Neutrophil (primary cell): ENCODE measurements around the gene FBXW7.
"Not testable (repeated sequence)": the region's sequence is repeated elsewhere in the genome, so short reads cannot be mapped to it uniquely, and the experiment has no call there.

Experiments
- H3K27ac ChIP-seq: fragments of 200-600 bp; sonication (generic); 2 replicates; pipeline ENCODE4 v1.5.1; 2016; ENCODE audit warnings: mild to moderate bottlenecking, moderate library complexity
- H3K27me3 ChIP-seq: fragments of 200-600 bp; sonication (generic); 2 replicates; pipeline ENCODE4 v1.6.0; 2016; ENCODE audit warnings: mild to moderate bottlenecking
- H3K36me3 ChIP-seq: fragments of 200-600 bp; sonication (generic); 2 replicates; pipeline ENCODE4 v1.5.1; 2017
- H3K4me1 ChIP-seq, 2 experiments: fragments of 200-600 bp in 1 of 2; sonication (generic) in 1 of 2; 1 replicate in 1 of 2; 2 replicates in 1 of 2; pipeline versions ENCODE4 v1.5.1 to v1.6.1; 2013 to 2016; ENCODE audit warnings: low read depth in 1 of 2, low read length in 1 of 2, mild to moderate bottlenecking in 1 of 2, moderate library complexity in 1 of 2; ENCODE audit not compliant: control insufficient read depth in 1 of 2, insufficient read depth in 1 of 2
- H3K4me3 ChIP-seq, 2 experiments: fragments of 200-600 bp in 1 of 2; sonication (generic) in 1 of 2; 1 replicate in 1 of 2; 2 replicates in 1 of 2; pipeline ENCODE4 v1.5.1; 2013 to 2016; ENCODE audit warnings: low read depth in 1 of 2, low read length in 1 of 2, mild to moderate bottlenecking in 1 of 2, moderate library complexity in 1 of 2
- H3K9me3 ChIP-seq: fragments of 200-600 bp; sonication (generic); 2 replicates; pipeline ENCODE4 v1.5.1; 2016
- CTCF ChIP-seq: fragments of 200-600 bp; sonication (generic); IDR thresholded peaks from 2 replicates; pipeline ENCODE4 v1.5.1; 2016; ENCODE audit warnings: antibody characterized with exemption

FBXW7 gene

GRCh38 chr4:152558396-152558795, 22.5 kb upstream of the FBXW7 start:
- Histone ChIP-seq H3K9me3 (no peaks in the 10 kb centered on the region), H3K27me3 (no peaks in the 10 kb centered on the region), H3K36me3 (no peaks in the 10 kb centered on the region), H3K27ac (no peak overlapping the region), H3K4me1 (peaks cover 15 to 21% of the 10 kb centered on the region in 2 experiments), H3K4me3 (no peak overlapping the region)
- no peak for TF ChIP-seq CTCF

- TF ChIP-seq CTCF = no peak
- Histone ChIP-seq H3K9me3 (no peaks in the 10 kb centered on the region), H3K36me3 (no peaks in the 10 kb centered on the region), H3K27ac (no peak overlapping the region), H3K4me1 (peaks cover 15 to 19% of the 10 kb centered on the region in 2 experiments), H3K27me3 (no peaks in the 10 kb centered on the region), H3K4me3 (no peak overlapping the region)
These were observed 20.9 kb upstream of the FBXW7 start for GRCh38 chr4:152556834-152557233.

GRCh38 chr4:152556283-152556682, 20.4 kb upstream of the FBXW7 start:
- Histone ChIP-seq H3K27ac (no peak overlapping the region), H3K36me3 (no peaks in the 10 kb centered on the region), H3K9me3 (no peaks in the 10 kb centered on the region), H3K4me1 (peaks cover 15 to 19% of the 10 kb centered on the region in 2 experiments), H3K27me3 (no peaks in the 10 kb centered on the region), H3K4me3 (no peak overlapping the region)
- TF ChIP-seq CTCF = no peak

GRCh38 chr4:152554742-152555141, 18.9 kb upstream of the FBXW7 start:
- Histone ChIP-seq H3K9me3 (no peaks in the 10 kb centered on the region), H3K27ac (peak overlapping the region; percentile 45), H3K4me3 (no peak overlapping the region), H3K27me3 (no peaks in the 10 kb centered on the region), H3K36me3 (no peaks in the 10 kb centered on the region), H3K4me1 (peaks cover 15 to 19% of the 10 kb centered on the region in 2 experiments)
- TF ChIP-seq CTCF = no peak

- not testable (repeated sequence) for H3K9me3 ChIP-seq, H3K36me3 ChIP-seq, H3K4me3 ChIP-seq, H3K27me3 ChIP-seq, H3K27ac ChIP-seq
- H3K4me1 ChIP-seq = peaks cover 15 to 19% of the 10 kb centered on the region in 2 experiments
These were observed 14.8 kb upstream of the FBXW7 start for GRCh38 chr4:152550687-152551086.

- Histone ChIP-seq H3K4me1 (no peaks in the 10 kb centered on the region), H3K4me3 (no peak overlapping the region), H3K9me3 (no peaks in the 10 kb centered on the region), H3K27ac (no peak overlapping the region), H3K27me3 (no peaks in the 10 kb centered on the region), H3K36me3 (peaks cover 4% of the 10 kb centered on the region)
- TF ChIP-seq CTCF = no peak
These were observed 9.2 kb upstream of the FBXW7 start for GRCh38 chr4:152545088-152545487.

- not testable (repeated sequence) for H3K36me3 ChIP-seq, H3K4me3 ChIP-seq, H3K27ac ChIP-seq, H3K9me3 ChIP-seq, H3K4me1 ChIP-seq, H3K27me3 ChIP-seq
These were observed 8.6 kb upstream of the FBXW7 start for GRCh38 chr4:152544533-152544932.
